Osteocyte (in vitro differentiated cells): Measurements from ENCODE around the gene CIAO3. TPM values are rescaled to one million over a fixed set of nuclear protein-coding genes. Genes with fewer than 3 reads are reported as not detected.

Experiments used
- DNase-seq: peaks from one replicate; pipeline ENCODE4 v3.0.0; 2021; ENCODE audit warnings: mixed read lengths; ENCODE audit not compliant: unreplicated experiment; ENCODE audit errors: extremely low spot score
- H3K27ac Mint-ChIP-seq: one replicate; pipeline ENCODE4 v1.8.0; 2021; ENCODE audit warnings: mild to moderate bottlenecking, mixed read lengths; ENCODE audit not compliant: unreplicated experiment
- H3K27me3 Mint-ChIP-seq: one replicate; pipeline ENCODE4 v1.8.0; 2021; ENCODE audit warnings: mixed read lengths; ENCODE audit not compliant: unreplicated experiment
- H3K36me3 Mint-ChIP-seq: one replicate; pipeline ENCODE4 v1.8.0; 2021; ENCODE audit warnings: mixed read lengths; ENCODE audit not compliant: unreplicated experiment
- H3K4me1 Mint-ChIP-seq: one replicate; pipeline ENCODE4 v1.8.0; 2021; ENCODE audit warnings: mixed read lengths; ENCODE audit not compliant: unreplicated experiment
- H3K4me3 Mint-ChIP-seq: one replicate; pipeline ENCODE4 v1.8.0; 2021; ENCODE audit warnings: mild to moderate bottlenecking, moderate library complexity, mixed read lengths; ENCODE audit not compliant: unreplicated experiment
- H3K9me3 Mint-ChIP-seq: one replicate; pipeline ENCODE4 v1.8.0; 2021; ENCODE audit warnings: mixed read lengths; ENCODE audit not compliant: unreplicated experiment
- total RNA-seq: library from RNA; stranded (reverse); gene quantifications from 2 replicates; pipeline ENCODE4 v1.2.1, GENCODE V29; 2021
- TF ChIP-seq, protein P1 (sequence below): fragments of 200-600 bp; sonication (generic); IDR thresholded peaks from 2 replicates; pipeline ENCODE4 v1.5.0; 2021; ENCODE audit warnings: antibody characterized with exemption, mild to moderate bottlenecking, moderate library complexity

CIAO3 gene
- total RNA-seq, 1 donor from 2014 or later, result 31.4 TPM

DNA sequence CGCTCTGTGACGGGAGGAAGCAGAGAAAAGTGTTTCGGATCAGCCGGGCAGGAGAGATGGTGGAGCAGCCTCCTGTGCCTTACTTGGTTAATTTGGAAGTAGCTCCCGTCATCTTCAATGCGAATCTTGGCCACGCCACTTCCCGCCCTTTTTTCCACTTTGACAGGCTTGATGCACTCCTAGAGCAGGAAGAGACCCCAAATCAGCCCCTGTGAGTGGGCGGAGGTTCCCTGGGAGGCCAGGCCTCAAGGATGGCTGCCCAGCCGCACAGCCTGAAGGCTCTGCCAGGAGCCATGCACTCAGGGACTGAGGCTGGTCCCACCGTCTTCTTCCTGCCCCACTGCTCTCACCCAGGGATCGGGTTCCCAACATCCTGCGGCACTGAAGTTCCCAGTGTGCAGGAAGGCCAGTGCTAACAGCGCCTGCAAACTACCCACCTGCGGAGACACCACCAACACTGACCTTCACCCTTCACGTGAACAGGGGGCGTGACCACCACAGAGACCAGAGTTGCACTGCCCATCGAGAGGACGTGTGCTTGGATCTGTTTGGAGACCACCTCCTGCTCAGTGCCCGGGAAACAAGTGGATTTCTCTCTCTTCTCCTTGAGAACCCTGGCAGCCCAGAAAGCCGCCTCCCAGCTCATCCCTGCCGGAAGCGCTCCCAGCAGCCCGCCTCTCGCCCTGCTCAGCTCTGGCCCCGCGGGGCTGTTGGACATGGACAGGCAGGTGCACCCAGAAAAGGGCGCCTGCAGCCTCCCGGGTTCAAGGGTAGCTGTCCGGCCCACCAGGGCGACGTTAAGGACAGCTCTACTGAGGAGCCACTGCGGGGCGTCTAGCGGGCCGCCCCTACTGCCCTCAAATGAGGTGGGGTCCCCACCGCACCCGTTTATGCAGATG, 988 bp downstream of the CIAO3 start:
- H3K27ac Mint-ChIP-seq, result peak overlapping the region; percentile 23
- H3K9me3 Mint-ChIP-seq, result no peaks in the 10 kb centered on the region
- H3K36me3 Mint-ChIP-seq, result peaks cover 10% of the 10 kb centered on the region
- H3K27me3 Mint-ChIP-seq, result no peaks in the 10 kb centered on the region
- TF ChIP-seq, protein P1, sequence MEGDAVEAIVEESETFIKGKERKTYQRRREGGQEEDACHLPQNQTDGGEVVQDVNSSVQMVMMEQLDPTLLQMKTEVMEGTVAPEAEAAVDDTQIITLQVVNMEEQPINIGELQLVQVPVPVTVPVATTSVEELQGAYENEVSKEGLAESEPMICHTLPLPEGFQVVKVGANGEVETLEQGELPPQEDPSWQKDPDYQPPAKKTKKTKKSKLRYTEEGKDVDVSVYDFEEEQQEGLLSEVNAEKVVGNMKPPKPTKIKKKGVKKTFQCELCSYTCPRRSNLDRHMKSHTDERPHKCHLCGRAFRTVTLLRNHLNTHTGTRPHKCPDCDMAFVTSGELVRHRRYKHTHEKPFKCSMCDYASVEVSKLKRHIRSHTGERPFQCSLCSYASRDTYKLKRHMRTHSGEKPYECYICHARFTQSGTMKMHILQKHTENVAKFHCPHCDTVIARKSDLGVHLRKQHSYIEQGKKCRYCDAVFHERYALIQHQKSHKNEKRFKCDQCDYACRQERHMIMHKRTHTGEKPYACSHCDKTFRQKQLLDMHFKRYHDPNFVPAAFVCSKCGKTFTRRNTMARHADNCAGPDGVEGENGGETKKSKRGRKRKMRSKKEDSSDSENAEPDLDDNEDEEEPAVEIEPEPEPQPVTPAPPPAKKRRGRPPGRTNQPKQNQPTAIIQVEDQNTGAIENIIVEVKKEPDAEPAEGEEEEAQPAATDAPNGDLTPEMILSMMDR, result no peak
- peaks cover 8% of the 10 kb centered on the region for H3K4me1 Mint-ChIP-seq
- no peak for DNase-seq
- H3K4me3 Mint-ChIP-seq, result peak overlapping the region; percentile 79

DNA sequence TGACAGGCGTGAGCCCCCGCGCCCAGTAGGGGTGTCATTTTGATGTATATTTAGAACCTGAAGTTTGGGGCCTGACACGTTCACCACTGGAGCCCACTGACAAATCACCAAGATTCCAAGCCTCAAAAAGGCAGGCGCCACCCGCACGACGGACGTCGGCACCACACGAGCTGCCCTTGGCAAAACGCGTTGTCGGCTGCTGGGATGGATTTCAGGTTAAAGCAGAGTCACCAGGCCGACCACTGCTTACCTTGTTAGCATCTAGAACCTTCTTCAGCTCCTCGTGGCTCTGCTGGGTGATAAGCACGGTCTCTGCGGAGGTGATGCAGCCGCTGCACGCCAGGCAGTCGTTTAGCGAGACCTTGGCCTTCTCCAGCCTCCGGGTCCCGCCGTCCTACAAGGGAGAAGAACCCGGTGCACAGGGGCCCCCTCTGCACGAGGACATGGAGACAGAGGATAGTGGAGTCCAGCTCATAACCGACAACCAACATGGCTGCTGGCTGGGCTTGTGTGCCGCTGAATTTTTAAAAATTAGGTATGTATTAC, 3.8 kb downstream of the CIAO3 start:
- no peaks in the 10 kb centered on the region for H3K27me3 Mint-ChIP-seq
- peaks cover 12% of the 10 kb centered on the region for H3K36me3 Mint-ChIP-seq
- H3K9me3 Mint-ChIP-seq, result no peaks in the 10 kb centered on the region
- DNase-seq, result peak; percentile 82
- H3K4me1 Mint-ChIP-seq, result peaks cover 8% of the 10 kb centered on the region
- no peak overlapping the region for H3K4me3 Mint-ChIP-seq
- TF ChIP-seq, protein P1, result no peak
- H3K27ac Mint-ChIP-seq, result no peak overlapping the region

GRCh38 chr16:735982-736453, 4.8 kb downstream of the CIAO3 start:
- TF ChIP-seq, protein P1, result no peak
- Mint-ChIP-seq H3K27ac (no peak overlapping the region), H3K9me3 (no peaks in the 10 kb centered on the region), H3K27me3 (no peaks in the 10 kb centered on the region), H3K36me3 (peaks cover 12% of the 10 kb centered on the region), H3K4me3 (no peak overlapping the region), H3K4me1 (peaks cover 8% of the 10 kb centered on the region)
- DNase-seq, result no peak

DNA sequence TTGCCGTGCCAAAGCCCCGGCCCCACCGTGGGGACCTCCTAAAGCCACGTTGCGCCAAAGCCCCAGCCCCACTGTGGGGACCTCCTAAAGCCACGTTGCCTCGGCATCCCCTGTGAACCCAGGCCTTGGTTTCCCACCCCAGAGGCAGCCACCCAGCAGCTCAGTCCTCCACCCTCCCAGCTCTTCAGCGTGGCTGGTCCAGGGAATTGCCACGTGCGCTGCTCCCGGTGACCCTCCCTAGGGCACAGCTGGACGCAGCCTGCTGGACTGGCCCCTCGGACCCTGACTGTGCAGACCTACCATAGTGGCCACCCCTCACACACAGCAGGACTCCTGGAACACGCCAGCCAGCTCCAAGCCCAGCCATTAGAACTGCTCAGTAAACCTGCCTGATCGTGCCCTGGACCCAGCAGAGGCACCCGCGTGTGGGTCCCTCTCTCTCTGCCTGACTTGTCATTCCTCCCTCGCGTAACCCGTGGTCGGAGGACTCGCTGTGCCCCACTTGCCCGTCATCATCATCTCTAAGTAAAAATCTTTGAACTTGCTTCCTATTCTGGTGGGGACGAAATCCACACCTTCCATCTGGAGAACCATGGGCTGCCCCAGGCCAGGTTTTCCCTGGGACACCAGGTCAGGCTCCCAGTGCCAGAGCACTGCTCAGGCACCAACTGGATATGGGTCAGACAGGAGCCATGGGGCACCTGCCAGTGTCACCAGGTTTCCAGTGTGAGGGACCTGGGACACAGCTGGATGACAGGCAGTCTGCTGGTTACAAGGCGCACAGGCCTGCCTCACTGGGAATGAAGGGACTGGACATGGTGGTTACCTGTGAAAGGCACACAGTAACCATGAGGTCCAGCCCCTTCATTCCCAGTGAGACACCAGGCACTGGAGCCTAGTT, 5.6 kb downstream of the CIAO3 start:
- no peak overlapping the region for H3K27ac Mint-ChIP-seq
- peaks cover 12% of the 10 kb centered on the region for H3K36me3 Mint-ChIP-seq
- TF ChIP-seq, protein P1, result no peak
- DNase-seq, result no peak
- H3K4me3 Mint-ChIP-seq, result no peak overlapping the region
- no peaks in the 10 kb centered on the region for H3K27me3 Mint-ChIP-seq
- peaks cover 8% of the 10 kb centered on the region for H3K4me1 Mint-ChIP-seq
- no peaks in the 10 kb centered on the region for H3K9me3 Mint-ChIP-seq
